ENCODE measurements around the gene CDKN3. TPM values are rescaled to one million over a fixed set of nuclear protein-coding genes. Genes with fewer than 3 reads are reported as not detected.
"Not testable (repeated sequence)": the region's sequence is repeated elsewhere in the genome, so short reads cannot be mapped to it uniquely, and the experiment has no call there.

CDKN3 gene
- total RNA-seq, 1 donor from 2014 or later = 39.2 TPM

- H3K36me3 Mint-ChIP-seq (ENCODE audit: low read depth); DNase-seq (ENCODE audit: low spot score); H3K4me1 Mint-ChIP-seq (ENCODE audit: low read depth): not testable (repeated sequence)
Observed at GRCh38 chr14:54453990-54454389, 57.2 kb downstream of the CDKN3 start.

GRCh38 chr14:54455363-54455762, 58.6 kb downstream of the CDKN3 start:
- intact Hi-C loops (cut with micrococcal nuclease) = no loop called here
- Mint-ChIP-seq H3K27ac (no peak overlapping the region), H3K27me3 (ENCODE audit: insufficient read depth) (peaks cover 2% of the 10 kb centered on the region), H3K4me1 (ENCODE audit: low read depth) (peaks cover 6% of the 10 kb centered on the region), H3K36me3 (ENCODE audit: low read depth) (no peaks in the 10 kb centered on the region), H3K4me3 (no peak overlapping the region), H3K9me3 (peaks cover 14% of the 10 kb centered on the region)
- no peak for DNase-seq (ENCODE audit: low spot score)

More at GRCh38 chr14:54453990-54454389, 57.2 kb downstream of the CDKN3 start:
- H3K27ac Mint-ChIP-seq; H3K4me3 Mint-ChIP-seq; intact Hi-C loops (cut with micrococcal nuclease); H3K27me3 Mint-ChIP-seq (ENCODE audit: insufficient read depth): not testable (repeated sequence)
- H3K9me3 Mint-ChIP-seq = peaks cover 12% of the 10 kb centered on the region

GRCh38 chr14:54456820-54457608, 60.2 kb downstream of the CDKN3 start:
- H3K36me3 Mint-ChIP-seq (ENCODE audit: low read depth); H3K4me3 Mint-ChIP-seq; H3K27me3 Mint-ChIP-seq (ENCODE audit: insufficient read depth); H3K4me1 Mint-ChIP-seq (ENCODE audit: low read depth); H3K27ac Mint-ChIP-seq; DNase-seq (ENCODE audit: low spot score); intact Hi-C loops (cut with micrococcal nuclease): not testable (repeated sequence)
- peaks cover 11% of the 10 kb centered on the region for H3K9me3 Mint-ChIP-seq

DNA sequence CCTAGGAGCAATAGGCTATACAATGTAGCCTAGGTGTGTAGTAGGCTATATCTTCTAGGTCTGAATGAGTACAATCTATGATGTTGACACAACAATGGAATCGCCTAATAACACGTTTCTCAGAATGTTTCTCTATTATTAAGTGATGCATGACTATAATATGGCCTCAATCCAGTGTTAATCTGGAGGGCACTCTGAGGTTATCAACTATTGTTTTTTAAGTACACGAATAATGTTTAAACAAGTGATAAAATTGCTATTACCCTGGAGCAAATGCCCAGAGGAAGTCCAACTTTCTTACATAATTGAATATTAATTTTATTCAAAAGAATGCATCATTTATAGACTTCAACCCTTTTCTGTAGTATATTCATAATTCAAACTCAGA, 60.8 kb downstream of the CDKN3 start:
- no peaks in the 10 kb centered on the region for H3K4me1 Mint-ChIP-seq (ENCODE audit: low read depth)
- intact Hi-C loops (cut with micrococcal nuclease) = no loop called here

GRCh38 chr14:54458536-54458935, 61.7 kb downstream of the CDKN3 start:
- DNase-seq (ENCODE audit: low spot score); H3K27me3 Mint-ChIP-seq (ENCODE audit: insufficient read depth); H3K36me3 Mint-ChIP-seq (ENCODE audit: low read depth); H3K4me3 Mint-ChIP-seq; intact Hi-C loops (cut with micrococcal nuclease); H3K27ac Mint-ChIP-seq; H3K4me1 Mint-ChIP-seq (ENCODE audit: low read depth): not testable (repeated sequence)
- H3K9me3 Mint-ChIP-seq = peaks cover 11% of the 10 kb centered on the region

More for the DNA sequence above, 60.8 kb downstream of the CDKN3 start:
- H3K9me3 Mint-ChIP-seq = peaks cover 11% of the 10 kb centered on the region
- H3K27me3 Mint-ChIP-seq (ENCODE audit: insufficient read depth) = no peaks in the 10 kb centered on the region
- no peak overlapping the region for H3K4me3 Mint-ChIP-seq
- no peak overlapping the region for H3K27ac Mint-ChIP-seq
- no peaks in the 10 kb centered on the region for H3K36me3 Mint-ChIP-seq (ENCODE audit: low read depth)
- no peak for DNase-seq (ENCODE audit: low spot score)

DNA sequence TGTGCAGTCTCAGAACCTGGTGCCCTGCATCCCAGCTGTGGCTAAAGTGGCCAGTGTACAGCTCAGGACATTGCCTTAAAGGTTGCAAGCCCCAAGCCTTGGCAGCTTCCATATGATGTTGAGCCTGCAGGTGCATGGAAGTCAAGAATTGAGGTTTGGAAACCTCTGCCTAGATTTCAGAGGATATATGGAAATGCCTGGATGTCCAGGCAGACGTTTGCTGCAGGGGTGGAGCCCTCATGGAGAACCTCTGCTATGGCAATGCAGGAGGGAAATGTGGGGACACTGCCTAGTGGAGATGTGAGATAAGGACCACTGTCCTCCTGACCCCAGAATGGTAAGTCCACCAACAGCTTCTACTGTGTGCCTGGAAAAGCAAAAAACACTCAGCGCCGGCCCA, 62.3 kb downstream of the CDKN3 start:
- Mint-ChIP-seq H3K4me3 (no peak overlapping the region), H3K27ac (no peak overlapping the region), H3K27me3 (ENCODE audit: insufficient read depth) (no peaks in the 10 kb centered on the region), H3K36me3 (ENCODE audit: low read depth) (no peaks in the 10 kb centered on the region), H3K4me1 (ENCODE audit: low read depth) (no peaks in the 10 kb centered on the region), H3K9me3 (peaks cover 11% of the 10 kb centered on the region)
- intact Hi-C loops (cut with micrococcal nuclease) = no loop called here
- no peak for DNase-seq (ENCODE audit: low spot score)

DNA sequence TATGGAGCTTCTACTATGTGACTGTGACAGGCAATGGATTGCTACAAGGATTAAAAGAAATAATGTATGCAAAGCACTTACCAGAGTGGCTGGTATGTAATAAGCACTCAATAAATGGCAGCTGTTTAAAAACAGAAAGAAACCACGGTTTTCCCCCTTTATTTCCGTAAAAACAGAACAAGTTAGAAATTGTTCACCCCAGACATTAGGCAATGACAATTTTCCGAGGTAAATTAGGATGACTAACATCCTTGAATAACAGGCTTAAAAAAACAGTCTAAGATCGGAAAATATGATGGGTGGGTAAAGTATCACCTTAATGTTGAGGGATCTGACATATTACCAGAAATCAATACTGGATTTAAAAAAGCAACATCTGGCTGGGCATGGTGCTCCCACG, 65.2 kb downstream of the CDKN3 start:
- no peaks in the 10 kb centered on the region for H3K4me1 Mint-ChIP-seq (ENCODE audit: low read depth)
- no peaks in the 10 kb centered on the region for H3K27me3 Mint-ChIP-seq (ENCODE audit: insufficient read depth)
- peaks cover 18% of the 10 kb centered on the region for H3K9me3 Mint-ChIP-seq
- intact Hi-C loops (cut with micrococcal nuclease) = no loop called here
- DNase-seq (ENCODE audit: low spot score) = no peak
- no peaks in the 10 kb centered on the region for H3K36me3 Mint-ChIP-seq (ENCODE audit: low read depth)
- no peak overlapping the region for H3K4me3 Mint-ChIP-seq
- H3K27ac Mint-ChIP-seq = no peak overlapping the region

GRCh38 chr14:54465654-54466053, 68.8 kb downstream of the CDKN3 start:
- H3K9me3 Mint-ChIP-seq = peaks cover 15% of the 10 kb centered on the region
- H3K27me3 Mint-ChIP-seq (ENCODE audit: insufficient read depth) = peaks cover 2% of the 10 kb centered on the region
- intact Hi-C loops (cut with micrococcal nuclease) = no loop called here
- H3K4me3 Mint-ChIP-seq = no peak overlapping the region
- peaks cover 8% of the 10 kb centered on the region for H3K36me3 Mint-ChIP-seq (ENCODE audit: low read depth)
- H3K4me1 Mint-ChIP-seq (ENCODE audit: low read depth) = no peaks in the 10 kb centered on the region
- no peak overlapping the region for H3K27ac Mint-ChIP-seq
- no peak for DNase-seq (ENCODE audit: low spot score)

GRCh38 chr14:54467280-54467679, 70.5 kb downstream of the CDKN3 start:
- H3K27me3 Mint-ChIP-seq (ENCODE audit: insufficient read depth) = peaks cover 2% of the 10 kb centered on the region
- intact Hi-C loops (cut with micrococcal nuclease) = no loop called here
- H3K4me1 Mint-ChIP-seq (ENCODE audit: low read depth) = no peaks in the 10 kb centered on the region
- H3K4me3 Mint-ChIP-seq = no peak overlapping the region
- no peak for DNase-seq (ENCODE audit: low spot score)
- peaks cover 15% of the 10 kb centered on the region for H3K9me3 Mint-ChIP-seq
- no peak overlapping the region for H3K27ac Mint-ChIP-seq
- H3K36me3 Mint-ChIP-seq (ENCODE audit: low read depth) = peaks cover 8% of the 10 kb centered on the region

Other genes with a start within 250 kb of the CDKN3 start
- 105 and 109 TPM in 2 replicates for gene CNIH1, start 44.4 kb downstream of the CDKN3 start, total RNA-seq
- gene GMFB, start 92.0 kb downstream of the CDKN3 start, total RNA-seq = 39.5 and 39.7 TPM in 2 replicates
- 8.5 and 13.2 TPM in 2 replicates for gene CGRRF1, start 112.9 kb downstream of the CDKN3 start, total RNA-seq
- gene SAMD4A, start 170.1 kb downstream of the CDKN3 start, total RNA-seq = 1.8 TPM in 2 replicates